Measurements from ENCODE around the gene MYEOV.

Gene MYEOV

GRCh38 chr11:69287968-69288882 lies 5.7 kb upstream of the MYEOV start:
- TF ChIP-seq CTCF (IDR thresholded peaks at IDR 0.05) (no peak), ZFX (IDR thresholded peaks at IDR 0.05; ENCODE audit: borderline replicate concordance) (no peak)
- H3K27ac ChIP-seq: no peak overlapping the region

- H3K27ac ChIP-seq: no peak overlapping the region
- TF ChIP-seq CTCF (IDR thresholded peaks at IDR 0.05) (no peak), ZFX (IDR thresholded peaks at IDR 0.05; ENCODE audit: borderline replicate concordance) (no peak)
Measured at GRCh38 chr11:69288883-69289242, 5.1 kb upstream of the MYEOV start.

- H3K27ac ChIP-seq: no peak overlapping the region
- TF ChIP-seq ZFX (IDR thresholded peaks at IDR 0.05; ENCODE audit: borderline replicate concordance): no peak
- TF ChIP-seq CTCF (IDR thresholded peaks at IDR 0.05): no peak
Measured at GRCh38 chr11:69290806-69291205, 3.1 kb upstream of the MYEOV start.

GRCh38 chr11:69291459-69292110 lies 2.4 kb upstream of the MYEOV start:
- TF ChIP-seq ZFX (IDR thresholded peaks at IDR 0.05; ENCODE audit: borderline replicate concordance) (no peak), CTCF (IDR thresholded peaks at IDR 0.05) (no peak)
- H3K27ac ChIP-seq: no peak overlapping the region

- TF ChIP-seq CTCF (IDR thresholded peaks at IDR 0.05) (peak; percentile 74), ZFX (IDR thresholded peaks at IDR 0.05; ENCODE audit: borderline replicate concordance) (no peak)
- no peak overlapping the region for H3K27ac ChIP-seq
Measured at GRCh38 chr11:69292221-69292648, 1.7 kb upstream of the MYEOV start.

GRCh38 chr11:69293087-69293486 lies 868 bp upstream of the MYEOV start:
- no peak for TF ChIP-seq ZFX (IDR thresholded peaks at IDR 0.05; ENCODE audit: borderline replicate concordance)
- TF ChIP-seq CTCF (IDR thresholded peaks at IDR 0.05): no peak
- 0 out of 2 replicates have a peak overlapping the region, but pooled peaks have one; percentile 23 for H3K27ac ChIP-seq

- TF ChIP-seq ZFX (IDR thresholded peaks at IDR 0.05; ENCODE audit: borderline replicate concordance) (no peak), CTCF (IDR thresholded peaks at IDR 0.05) (no peak)
- no peak overlapping the region for H3K27ac ChIP-seq
Measured at GRCh38 chr11:69294571-69295078, 670 bp downstream of the MYEOV start.

Data from 22Rv1 (cell line).